ENCODE measurements around the gene GRPR.

The GRPR gene

GRCh38 chrX:16123222-16123786, at the start of gene GRPR:
TSS of gene GRPR (plus strand) at chrX:16123565. CDS start at chrX:16123954, 389 bp downstream.
- peak; percentile 79 for DNase-seq

- no peak for DNase-seq
Measured at GRCh38 chrX:16075087-16075486, 48.3 kb upstream of the GRPR start.

GRCh38 chrX:16076834-16077233, 46.5 kb upstream of the GRPR start:
- DNase-seq = no peak

GRCh38 chrX:16077811-16078210, 45.6 kb upstream of the GRPR start:
- DNase-seq = no peak

- DNase-seq = no peak
Measured at GRCh38 chrX:16081357-16081756, 42.0 kb upstream of the GRPR start.

GRCh38 chrX:16082470-16083085, 40.8 kb upstream of the GRPR start:
- DNase-seq = no peak

- DNase-seq = no peak
Measured at GRCh38 chrX:16087076-16087475, 36.3 kb upstream of the GRPR start.

- DNase-seq = no peak
Measured at GRCh38 chrX:16089086-16089485, 34.3 kb upstream of the GRPR start.

- no peak for DNase-seq
Measured at GRCh38 chrX:16096141-16096540, 27.2 kb upstream of the GRPR start.

GRCh38 chrX:16100673-16101072, 22.7 kb upstream of the GRPR start:
- no peak for DNase-seq

GRCh38 chrX:16101581-16101980, 21.8 kb upstream of the GRPR start:
- DNase-seq = no peak

- DNase-seq = no peak
Measured at GRCh38 chrX:16103625-16104024, 19.7 kb upstream of the GRPR start.

GRCh38 chrX:16112428-16112827, 10.9 kb upstream of the GRPR start:
- DNase-seq = no peak

- DNase-seq = no peak
Measured at GRCh38 chrX:16113978-16114565, 9.3 kb upstream of the GRPR start.

GRCh38 chrX:16114611-16115010, 8.8 kb upstream of the GRPR start:
- DNase-seq = no peak

GRCh38 chrX:16119353-16120220, 3.8 kb upstream of the GRPR start:
- no peak for DNase-seq

GRCh38 chrX:16120431-16120830, 2.9 kb upstream of the GRPR start:
- no peak for DNase-seq

GRCh38 chrX:16124201-16124600, 836 bp downstream of the GRPR start:
- no peak for DNase-seq

GRCh38 chrX:16125520-16126149, 2.3 kb downstream of the GRPR start:
- no peak for DNase-seq

- no peak for DNase-seq
Measured at GRCh38 chrX:16130707-16131106, 7.3 kb downstream of the GRPR start.

GRCh38 chrX:16134936-16135335, 11.6 kb downstream of the GRPR start:
- no peak for DNase-seq

- DNase-seq = no peak
Measured at GRCh38 chrX:16136080-16136479, 12.7 kb downstream of the GRPR start.

- DNase-seq = no peak
Measured at GRCh38 chrX:16137416-16138107, 14.2 kb downstream of the GRPR start.
